ENCODE results near the gene LPCAT1.
"Not testable (repeated sequence)": the region's sequence is repeated elsewhere in the genome, so short reads cannot be mapped to it uniquely, and the experiment has no call there.

LPCAT1 gene

GRCh38 chr5:1476181-1476966 lies 47.4 kb downstream of the LPCAT1 start:
- TF ChIP-seq EZH2phosphoT487 (IDR thresholded peaks at IDR 0.05; ENCODE audit: borderline replicate concordance, low read length) (no peak), CTCF (IDR thresholded peaks at IDR 0.05; ENCODE audit: low read depth, low read length, poor library complexity, severe bottlenecking) (no peak)
- no peaks in the 10 kb centered on the region for H3F3A ChIP-seq (ENCODE audit: control insufficient read depth, insufficient read depth)
- H4K20me1 ChIP-seq (ENCODE audit: control insufficient read depth, insufficient read depth, low read depth, low read length) = no peaks in the 10 kb centered on the region
- no peaks in the 10 kb centered on the region; the same call in 1 of the 2 replicates for H3K79me2 ChIP-seq (ENCODE audit: control insufficient read depth, low read length)
- no peaks in the 10 kb centered on the region for H3K9me3 ChIP-seq (ENCODE audit: control insufficient read depth, insufficient read depth, low read length)
- H3K4me3 ChIP-seq (ENCODE audit: low read length) = no peak overlapping the region
- H3K27ac ChIP-seq (ENCODE audit: low read depth, low read length) = no peak overlapping the region
- H3K27me3 ChIP-seq (ENCODE audit: control insufficient read depth, low read length) = no peaks in the 10 kb centered on the region
- H3K4me1 ChIP-seq (ENCODE audit: control insufficient read depth, low read length) = peaks cover 20% of the 10 kb centered on the region
- H3K36me3 ChIP-seq (ENCODE audit: control insufficient read depth, low read length) = peaks cover 78% of the 10 kb centered on the region
- no peak overlapping the region for H3K4me2 ChIP-seq (ENCODE audit: low read length)
- H3K9me2 ChIP-seq (replicated peaks; ENCODE audit: control insufficient read depth, low read length) = no peaks in the 10 kb centered on the region

- not testable (repeated sequence) for H3K79me2 ChIP-seq (ENCODE audit: control insufficient read depth, low read length); H3F3A ChIP-seq (ENCODE audit: control insufficient read depth, insufficient read depth); H3K4me2 ChIP-seq (ENCODE audit: low read length); H3K9me3 ChIP-seq (ENCODE audit: control insufficient read depth, insufficient read depth, low read length); H3K4me3 ChIP-seq (ENCODE audit: low read length); H4K20me1 ChIP-seq (ENCODE audit: control insufficient read depth, insufficient read depth, low read depth, low read length); H3K27ac ChIP-seq (ENCODE audit: low read depth, low read length); H3K27me3 ChIP-seq (ENCODE audit: control insufficient read depth, low read length); H3K9me2 ChIP-seq (replicated peaks; ENCODE audit: control insufficient read depth, low read length)
- Histone ChIP-seq H3K4me1 (ENCODE audit: control insufficient read depth, low read length) (peaks cover 12% of the 10 kb centered on the region), H3K36me3 (ENCODE audit: control insufficient read depth, low read length) (peaks cover 87% of the 10 kb centered on the region)
Observed at GRCh38 chr5:1475544-1475900, 48.2 kb downstream of the LPCAT1 start.

GRCh38 chr5:1474866-1475543 lies 48.8 kb downstream of the LPCAT1 start:
- H3K79me2 ChIP-seq (ENCODE audit: control insufficient read depth, low read length) = no peaks in the 10 kb centered on the region; the same call in 1 of the 2 replicates
- H3K9me2 ChIP-seq (replicated peaks; ENCODE audit: control insufficient read depth, low read length) = no peaks in the 10 kb centered on the region
- no peaks in the 10 kb centered on the region for H3F3A ChIP-seq (ENCODE audit: control insufficient read depth, insufficient read depth)
- H3K9me3 ChIP-seq (ENCODE audit: control insufficient read depth, insufficient read depth, low read length) = no peaks in the 10 kb centered on the region
- H3K27ac ChIP-seq (ENCODE audit: low read depth, low read length) = no peak overlapping the region
- no peaks in the 10 kb centered on the region for H4K20me1 ChIP-seq (ENCODE audit: control insufficient read depth, insufficient read depth, low read depth, low read length)
- no peaks in the 10 kb centered on the region for H3K27me3 ChIP-seq (ENCODE audit: control insufficient read depth, low read length)
- TF ChIP-seq EZH2phosphoT487 (IDR thresholded peaks at IDR 0.05; ENCODE audit: borderline replicate concordance, low read length) (no peak), CTCF (IDR thresholded peaks at IDR 0.05; ENCODE audit: low read depth, low read length, poor library complexity, severe bottlenecking) (no peak)
- H3K4me1 ChIP-seq (ENCODE audit: control insufficient read depth, low read length) = peaks cover 7% of the 10 kb centered on the region
- H3K4me2 ChIP-seq (ENCODE audit: low read length) = no peak overlapping the region
- peaks cover 92% of the 10 kb centered on the region for H3K36me3 ChIP-seq (ENCODE audit: control insufficient read depth, low read length)
- no peak overlapping the region for H3K4me3 ChIP-seq (ENCODE audit: low read length)
